MM.1S (cell line): ENCODE measurements around the gene GSE1.

ENCODE experiments used
- DNase-seq: peaks from one replicate; pipeline ENCODE4 v3.0.0-alpha.2; 2015
- H2AFZ ChIP-seq: fragments of 300-600 bp; sonication (generic); 2 replicates; pipeline ENCODE4 v1.6.0; 2016; ENCODE audit warnings: antibody characterized with exemption, low read length
- H3F3A ChIP-seq: fragments of 300-600 bp; sonication (generic); 2 replicates; pipeline ENCODE4 v1.6.1; 2016; ENCODE audit warnings: mild to moderate bottlenecking, antibody characterized with exemption, low read length, moderate library complexity, mixed read lengths; ENCODE audit not compliant: insufficient read depth
- H3K27ac ChIP-seq: fragments of 300-600 bp; sonication (generic); 2 replicates; pipeline ENCODE4 v1.5.1; 2016; ENCODE audit warnings: mild to moderate bottlenecking, low read length
- H3K27me3 ChIP-seq: fragments of 300-600 bp; sonication (generic); replicated peaks from 2 replicates; pipeline ENCODE4 v1.6.0; 2016; ENCODE audit warnings: low read length; ENCODE audit not compliant: insufficient read depth
- H3K36me3 ChIP-seq: fragments of 300-600 bp; sonication (generic); replicated peaks from 2 replicates; pipeline ENCODE4 v1.6.1; 2016; ENCODE audit warnings: mild to moderate bottlenecking, low read length, mixed read lengths; ENCODE audit not compliant: insufficient read depth
- H3K4me1 ChIP-seq: fragments of 300-600 bp; sonication (generic); 2 replicates; pipeline ENCODE4 v1.6.1; 2016; ENCODE audit warnings: low read length, mixed read lengths
- H3K4me2 ChIP-seq: fragments of 300-600 bp; sonication (generic); 2 replicates; pipeline ENCODE4 v1.6.0; 2016; ENCODE audit warnings: low read depth, low read length
- H3K4me3 ChIP-seq: fragments of 300-600 bp; sonication (generic); 2 replicates; pipeline ENCODE4 v1.5.1; 2016; ENCODE audit warnings: low read length, mixed read lengths
- H3K79me2 ChIP-seq: fragments of 300-600 bp; sonication (generic); 2 replicates; pipeline ENCODE4 v1.6.1; 2016; ENCODE audit warnings: mixed run types, low read length, mixed read lengths
- H3K9ac ChIP-seq: fragments of 300-600 bp; sonication (generic); 2 replicates; pipeline ENCODE4 v1.6.1; 2016; ENCODE audit warnings: low read length, mixed read lengths
- H3K9me2 ChIP-seq: fragments of 300-600 bp; sonication (generic); replicated peaks from 2 replicates; pipeline ENCODE4 v1.6.1; 2016; ENCODE audit warnings: mild to moderate bottlenecking, low read length, mixed read lengths; ENCODE audit not compliant: insufficient read depth
- H3K9me3 ChIP-seq: fragments of 300-600 bp; sonication (generic); replicated peaks from 2 replicates; pipeline ENCODE4 v1.6.1; 2016; ENCODE audit warnings: mild to moderate bottlenecking, low read length, mixed read lengths; ENCODE audit not compliant: insufficient read depth
- H4K20me1 ChIP-seq: fragments of 300-600 bp; sonication (generic); 2 replicates; pipeline ENCODE4 v1.6.1; 2016; ENCODE audit warnings: mild to moderate bottlenecking, low read length, moderate library complexity, mixed read lengths; ENCODE audit not compliant: insufficient read depth
- EZH2 ChIP-seq: fragments of 300-600 bp; sonication (generic); optimal IDR thresholded peaks from 2 replicates; pipeline ENCODE3; 2017; ENCODE audit warnings: low read depth, mild to moderate bottlenecking, antibody characterized with exemption, low read length, mixed read lengths
- EZH2phosphoT487 ChIP-seq: fragments of 300-600 bp; sonication (generic); IDR thresholded peaks from 2 replicates; pipeline ENCODE4 v1.6.1; 2018; ENCODE audit warnings: antibody characterized with exemption, low read length
- TF ChIP-seq, protein P1 (sequence below): fragments of 300-600 bp; sonication (generic); IDR thresholded peaks from 2 replicates; pipeline ENCODE4 v1.5.1; 2016; ENCODE audit warnings: antibody characterized with exemption, low read length, mixed read lengths

GSE1 gene

GRCh38 chr16:85575920-85576319, 37.2 kb upstream of the GSE1 start:
- no peak for DNase-seq
- Histone ChIP-seq H3K27ac (no peak overlapping the region), H3K79me2 (peaks cover 96% of the 10 kb centered on the region), H3F3A (peaks cover 7% of the 10 kb centered on the region), H3K9me3 (no peaks in the 10 kb centered on the region), H3K4me3 (no peak overlapping the region), H3K9ac (no peak overlapping the region), H3K36me3 (no peaks in the 10 kb centered on the region), H2AFZ (no peak overlapping the region), H3K27me3 (no peaks in the 10 kb centered on the region), H4K20me1 (no peaks in the 10 kb centered on the region), H3K4me1 (peaks cover 14% of the 10 kb centered on the region), H3K9me2 (no peaks in the 10 kb centered on the region), H3K4me2 (no peak overlapping the region)
- no peak for TF ChIP-seq EZH2phosphoT487
- TF ChIP-seq, protein P1, sequence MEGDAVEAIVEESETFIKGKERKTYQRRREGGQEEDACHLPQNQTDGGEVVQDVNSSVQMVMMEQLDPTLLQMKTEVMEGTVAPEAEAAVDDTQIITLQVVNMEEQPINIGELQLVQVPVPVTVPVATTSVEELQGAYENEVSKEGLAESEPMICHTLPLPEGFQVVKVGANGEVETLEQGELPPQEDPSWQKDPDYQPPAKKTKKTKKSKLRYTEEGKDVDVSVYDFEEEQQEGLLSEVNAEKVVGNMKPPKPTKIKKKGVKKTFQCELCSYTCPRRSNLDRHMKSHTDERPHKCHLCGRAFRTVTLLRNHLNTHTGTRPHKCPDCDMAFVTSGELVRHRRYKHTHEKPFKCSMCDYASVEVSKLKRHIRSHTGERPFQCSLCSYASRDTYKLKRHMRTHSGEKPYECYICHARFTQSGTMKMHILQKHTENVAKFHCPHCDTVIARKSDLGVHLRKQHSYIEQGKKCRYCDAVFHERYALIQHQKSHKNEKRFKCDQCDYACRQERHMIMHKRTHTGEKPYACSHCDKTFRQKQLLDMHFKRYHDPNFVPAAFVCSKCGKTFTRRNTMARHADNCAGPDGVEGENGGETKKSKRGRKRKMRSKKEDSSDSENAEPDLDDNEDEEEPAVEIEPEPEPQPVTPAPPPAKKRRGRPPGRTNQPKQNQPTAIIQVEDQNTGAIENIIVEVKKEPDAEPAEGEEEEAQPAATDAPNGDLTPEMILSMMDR: no peak
- no peak for TF ChIP-seq EZH2

- H3K9me3 ChIP-seq: no peaks in the 10 kb centered on the region
- H3K79me2 ChIP-seq: peaks cover 96% of the 10 kb centered on the region
- H4K20me1 ChIP-seq: no peaks in the 10 kb centered on the region
- no peak for TF ChIP-seq EZH2phosphoT487
- H2AFZ ChIP-seq: no peak overlapping the region
- H3K36me3 ChIP-seq: no peaks in the 10 kb centered on the region
- H3K27ac ChIP-seq: no peak overlapping the region
- no peak overlapping the region for H3K4me2 ChIP-seq
- peaks cover 4% of the 10 kb centered on the region for H3K4me1 ChIP-seq
- no peaks in the 10 kb centered on the region for H3K9me2 ChIP-seq
- no peaks in the 10 kb centered on the region for H3F3A ChIP-seq
- DNase-seq: no peak
- no peaks in the 10 kb centered on the region for H3K27me3 ChIP-seq
- no peak overlapping the region for H3K9ac ChIP-seq
- H3K4me3 ChIP-seq: no peak overlapping the region
Observed at GRCh38 chr16:85576944-85577343, 36.2 kb upstream of the GSE1 start.

DNA sequence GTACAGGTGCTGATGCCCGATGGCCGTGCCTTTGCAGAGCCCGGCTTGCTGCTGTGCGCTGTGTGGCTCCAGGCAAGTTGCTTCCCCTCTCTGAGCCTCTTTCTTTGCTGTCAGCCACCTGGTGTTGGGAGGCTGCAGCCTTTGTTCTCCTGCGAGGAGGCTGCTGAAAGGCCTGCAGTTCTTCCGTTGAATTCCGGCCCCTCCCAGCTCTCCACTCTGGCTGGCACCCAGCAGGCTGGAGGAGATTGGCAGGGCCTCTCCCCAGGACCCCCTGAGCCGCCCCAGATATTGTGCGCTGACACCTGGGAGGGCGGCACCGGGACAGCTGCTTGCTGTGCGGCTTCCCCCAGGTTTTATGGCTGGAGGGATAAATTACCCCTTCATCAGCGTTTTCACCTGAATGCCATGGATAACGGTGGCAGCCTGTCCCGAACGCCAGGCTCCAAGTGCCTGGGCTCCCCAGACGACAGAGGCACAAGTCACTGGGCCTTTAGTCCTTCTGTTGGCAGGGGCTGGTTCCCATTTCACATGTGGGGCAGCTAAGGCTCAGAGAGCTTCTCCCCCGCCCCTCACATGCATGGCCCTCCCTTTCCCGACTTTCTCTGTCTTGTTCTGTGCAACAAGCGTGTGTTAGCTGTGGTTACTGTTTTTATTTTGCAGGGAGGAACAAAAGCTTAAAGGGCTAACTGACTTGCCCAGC, 35.1 kb upstream of the GSE1 start:
- no peak for DNase-seq
- H3K79me2 ChIP-seq: peaks cover 93% of the 10 kb centered on the region
- H3K36me3 ChIP-seq: no peaks in the 10 kb centered on the region
- H2AFZ ChIP-seq: no peak overlapping the region
- no peak overlapping the region for H3K4me2 ChIP-seq
- no peak for TF ChIP-seq EZH2phosphoT487
- TF ChIP-seq EZH2: no peak
- TF ChIP-seq, protein P1: no peak
- no peaks in the 10 kb centered on the region for H4K20me1 ChIP-seq
- no peaks in the 10 kb centered on the region for H3F3A ChIP-seq
- H3K4me3 ChIP-seq: no peak overlapping the region
- H3K27ac ChIP-seq: no peak overlapping the region
- H3K9ac ChIP-seq: no peak overlapping the region
- no peaks in the 10 kb centered on the region for H3K9me3 ChIP-seq
- no peaks in the 10 kb centered on the region for H3K9me2 ChIP-seq
- H3K27me3 ChIP-seq: no peaks in the 10 kb centered on the region
- no peaks in the 10 kb centered on the region for H3K4me1 ChIP-seq

GRCh38 chr16:85578599-85578948, 34.5 kb upstream of the GSE1 start:
- Histone ChIP-seq H3K4me1 (no peaks in the 10 kb centered on the region), H4K20me1 (no peaks in the 10 kb centered on the region), H3K4me3 (no peak overlapping the region), H3K9me3 (no peaks in the 10 kb centered on the region), H3K4me2 (no peak overlapping the region), H3K36me3 (no peaks in the 10 kb centered on the region), H3K9me2 (no peaks in the 10 kb centered on the region), H3K79me2 (peaks cover 90% of the 10 kb centered on the region), H2AFZ (no peak overlapping the region), H3K27ac (no peak overlapping the region), H3K27me3 (no peaks in the 10 kb centered on the region), H3K9ac (no peak overlapping the region), H3F3A (no peaks in the 10 kb centered on the region)
- DNase-seq: no peak
- TF ChIP-seq EZH2 (no peak), EZH2phosphoT487 (no peak)
- TF ChIP-seq, protein P1: no peak
